ENCODE data around the gene CYP4F12.
A peak's percentile ranks its signal among the peaks of the same experiment; 100 is the strongest.

Gene CYP4F12, protein sequence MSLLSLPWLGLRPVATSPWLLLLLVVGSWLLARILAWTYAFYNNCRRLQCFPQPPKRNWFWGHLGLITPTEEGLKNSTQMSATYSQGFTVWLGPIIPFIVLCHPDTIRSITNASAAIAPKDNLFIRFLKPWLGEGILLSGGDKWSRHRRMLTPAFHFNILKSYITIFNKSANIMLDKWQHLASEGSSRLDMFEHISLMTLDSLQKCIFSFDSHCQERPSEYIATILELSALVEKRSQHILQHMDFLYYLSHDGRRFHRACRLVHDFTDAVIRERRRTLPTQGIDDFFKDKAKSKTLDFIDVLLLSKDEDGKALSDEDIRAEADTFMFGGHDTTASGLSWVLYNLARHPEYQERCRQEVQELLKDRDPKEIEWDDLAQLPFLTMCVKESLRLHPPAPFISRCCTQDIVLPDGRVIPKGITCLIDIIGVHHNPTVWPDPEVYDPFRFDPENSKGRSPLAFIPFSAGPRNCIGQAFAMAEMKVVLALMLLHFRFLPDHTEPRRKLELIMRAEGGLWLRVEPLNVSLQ

DNA sequence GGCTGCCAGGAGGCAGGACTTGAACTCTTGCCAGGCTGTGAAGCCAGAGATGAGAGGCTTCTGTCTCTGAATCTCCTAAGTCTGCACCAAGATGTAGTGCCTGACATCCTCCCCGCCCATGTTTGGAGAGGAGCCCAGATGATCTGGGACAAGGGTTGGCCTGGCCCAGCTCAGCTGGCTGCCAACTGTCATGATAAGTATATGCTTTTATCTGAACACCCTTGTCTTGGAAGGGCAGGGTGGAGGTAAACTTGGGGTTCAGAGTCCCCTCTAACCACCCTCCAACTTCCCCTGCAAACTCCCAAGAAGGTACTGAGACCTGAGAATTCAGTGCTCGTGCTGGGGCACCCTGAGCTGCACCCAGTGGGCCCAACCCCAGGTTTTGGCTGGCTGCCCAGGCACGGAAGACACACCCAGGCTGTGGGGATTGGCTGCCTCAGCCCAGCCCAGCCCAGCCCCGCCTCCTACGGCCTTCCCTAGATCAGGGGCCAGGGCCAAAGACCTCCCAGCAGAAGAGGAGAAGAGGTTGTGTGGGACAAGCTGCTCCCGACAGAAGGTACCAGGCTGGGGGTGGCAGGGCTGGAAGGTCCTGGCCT is at the start of gene CYP4F12:
Gene CYP4F12 (plus strand): TSS at position 508 of the 596 bp plus-strand sequence. CDS start 443 bp downstream, outside the sequence.
- peak; percentile 9 for DNase-seq (ENCODE audit: low read depth)

DNA sequence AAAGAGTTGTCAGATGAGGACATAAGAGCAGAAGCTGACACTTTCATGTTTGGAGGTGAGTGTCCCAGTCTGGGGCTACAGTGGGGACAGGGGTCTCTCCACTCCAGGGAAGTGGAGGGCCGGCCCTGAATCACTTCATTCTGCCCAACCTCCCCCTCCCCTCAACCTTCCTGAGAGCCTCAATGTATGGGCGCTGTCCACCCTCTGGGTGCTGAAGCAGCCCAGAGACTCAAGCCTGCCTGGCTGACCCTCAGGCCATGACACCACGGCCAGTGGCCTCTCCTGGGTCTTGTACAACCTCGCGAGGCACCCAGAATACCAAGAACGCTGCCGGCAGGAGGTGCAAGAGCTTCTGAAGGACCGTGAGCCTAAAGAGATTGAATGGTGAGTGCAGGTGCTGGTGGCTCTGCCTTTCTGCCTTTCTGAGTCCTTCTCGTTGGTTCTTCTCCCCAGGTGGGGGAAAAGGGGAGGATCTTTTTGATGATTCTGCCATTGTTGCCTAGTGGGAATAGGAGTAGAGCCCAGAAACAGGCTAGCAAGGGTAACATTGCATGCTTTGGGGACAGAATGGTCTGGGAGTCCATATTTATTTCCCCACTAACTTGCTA is 49.1 kb upstream of the CYP4F12 start:
- DNase-seq (ENCODE audit: low read depth): no peak

DNA sequence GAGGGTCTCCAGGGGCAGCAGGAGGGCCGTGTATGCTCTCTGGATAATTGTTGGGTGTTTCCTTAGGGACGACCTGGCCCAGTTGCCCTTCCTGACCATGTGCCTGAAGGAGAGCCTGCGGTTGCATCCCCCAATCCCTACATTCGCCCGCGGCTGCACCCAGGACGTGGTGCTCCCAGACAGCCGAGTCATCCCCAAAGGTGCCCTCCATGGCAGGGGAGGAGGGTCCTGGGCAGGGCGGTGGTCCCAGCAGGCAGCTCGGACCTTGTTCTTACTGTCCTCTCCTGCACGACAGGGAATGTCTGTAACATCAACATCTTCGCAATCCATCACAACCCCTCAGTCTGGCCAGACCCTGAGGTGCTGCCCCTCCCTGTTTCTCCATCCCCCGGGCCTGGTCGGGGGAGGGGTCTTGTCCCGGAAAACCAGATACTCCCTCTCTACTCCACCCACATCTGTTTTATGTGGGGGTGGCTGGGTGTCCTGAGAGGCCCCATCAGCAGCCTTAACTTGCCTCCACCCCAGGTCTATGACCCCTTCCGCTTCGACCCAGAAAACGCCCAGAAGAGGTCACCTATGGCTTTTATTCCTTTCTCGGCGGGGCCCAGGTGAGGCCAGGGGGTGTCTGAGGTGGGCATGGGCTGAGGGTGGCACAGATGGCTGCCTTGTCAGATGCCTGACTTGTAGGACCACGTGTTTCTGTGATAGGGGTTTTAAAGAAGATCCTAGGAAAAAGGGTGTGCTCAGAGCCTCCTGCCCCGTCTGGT is 44.5 kb upstream of the CYP4F12 start:
- no peak for DNase-seq (ENCODE audit: low read depth)

DNA sequence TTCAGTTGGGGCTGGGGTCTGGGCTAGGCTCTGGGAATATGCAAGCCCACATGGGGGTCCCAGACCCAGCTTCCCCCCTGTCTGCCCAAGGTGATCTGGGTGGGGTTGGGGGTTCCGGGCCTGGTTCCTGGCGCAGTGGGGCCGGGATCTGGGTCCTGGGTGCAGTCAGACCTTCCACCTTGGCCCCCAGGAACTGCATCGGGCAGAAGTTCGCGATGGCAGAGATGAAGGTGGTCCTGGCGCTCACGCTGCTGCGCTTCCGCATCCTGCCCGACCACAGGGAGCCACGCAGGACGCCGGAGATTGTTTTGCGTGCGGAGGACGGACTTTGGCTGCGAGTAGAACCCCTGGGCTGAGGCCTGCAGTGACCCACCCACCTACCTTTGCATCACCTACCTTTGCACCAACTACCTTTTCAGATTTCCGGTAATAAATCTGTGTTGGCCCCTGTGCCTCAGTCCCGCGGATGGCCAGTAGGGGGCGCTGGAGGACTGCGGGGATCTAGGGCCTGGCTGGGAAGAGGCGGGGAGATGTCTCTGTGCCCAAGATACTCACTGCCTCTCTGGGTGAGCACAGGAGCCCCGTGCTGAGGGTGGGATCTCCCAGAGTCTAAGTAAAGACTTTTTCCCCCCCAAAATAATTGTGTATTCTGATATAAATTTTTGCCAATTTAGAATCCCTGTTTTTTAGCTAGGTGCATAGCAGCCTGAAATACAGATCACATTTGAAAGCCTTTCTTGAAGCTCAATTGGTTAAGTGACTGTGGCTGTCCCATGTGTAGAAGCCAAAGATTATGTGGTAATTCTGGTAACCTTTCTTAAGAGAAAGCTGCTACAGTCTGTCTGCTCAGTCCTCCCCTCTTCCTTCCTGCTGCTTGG is 43.6 kb upstream of the CYP4F12 start:
- peak; percentile 50 for DNase-seq (ENCODE audit: low read depth)

DNA sequence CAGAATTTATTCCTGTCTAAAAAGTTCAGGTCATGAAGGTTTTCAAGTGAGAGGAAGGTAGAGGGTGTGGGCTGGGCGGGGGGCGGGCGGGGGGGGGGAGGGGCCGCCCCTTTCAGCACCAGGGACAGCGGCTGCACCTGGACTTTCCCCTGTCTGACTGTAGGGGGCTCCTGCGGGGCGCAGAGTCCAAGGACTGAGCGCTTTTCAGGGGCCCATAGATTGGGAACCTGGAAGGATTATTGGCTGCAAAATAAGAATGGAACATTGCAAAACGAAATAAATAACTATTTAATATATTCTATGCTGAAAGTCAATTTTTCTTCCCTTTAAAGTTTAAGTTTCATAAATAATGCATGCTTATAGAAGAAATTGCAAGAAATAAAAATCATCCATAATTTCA is 41.1 kb upstream of the CYP4F12 start:
- no peak for DNase-seq (ENCODE audit: low read depth)

DNA sequence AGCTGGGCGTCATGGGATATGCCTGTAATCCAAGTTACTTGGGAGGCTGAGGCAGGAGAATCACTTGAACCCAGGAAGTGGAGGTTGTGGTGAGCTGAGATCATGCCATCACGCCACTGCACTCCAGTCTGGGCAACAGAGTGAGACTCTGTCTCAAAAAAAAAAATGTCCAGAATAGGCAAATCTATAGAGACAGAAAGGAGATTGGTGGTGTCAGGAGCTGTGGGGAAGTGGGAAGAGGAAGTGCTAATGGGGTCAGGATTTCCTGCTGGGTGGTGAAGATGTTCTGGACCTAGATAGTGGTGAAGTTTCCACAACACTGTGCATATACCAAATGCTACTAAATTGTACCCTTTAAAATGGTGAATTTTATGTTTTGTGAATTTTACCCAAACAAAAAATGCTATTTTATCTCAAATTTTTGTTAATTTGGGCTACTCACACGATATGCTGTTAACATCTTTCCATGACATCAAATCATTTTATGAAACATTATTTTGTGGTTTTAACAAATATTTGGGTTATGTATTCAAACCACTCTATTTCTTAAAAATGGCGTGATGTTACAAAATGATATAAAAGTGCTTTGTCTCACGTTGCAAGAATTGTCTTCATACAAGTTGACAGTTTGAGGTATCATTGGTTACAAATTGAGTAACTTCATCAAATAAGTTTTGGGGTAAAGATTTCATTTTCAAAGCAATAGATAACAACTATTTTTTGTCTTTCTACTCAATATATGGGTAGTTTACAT is 39.6 kb upstream of the CYP4F12 start:
- DNase-seq (ENCODE audit: low read depth): no peak

DNA sequence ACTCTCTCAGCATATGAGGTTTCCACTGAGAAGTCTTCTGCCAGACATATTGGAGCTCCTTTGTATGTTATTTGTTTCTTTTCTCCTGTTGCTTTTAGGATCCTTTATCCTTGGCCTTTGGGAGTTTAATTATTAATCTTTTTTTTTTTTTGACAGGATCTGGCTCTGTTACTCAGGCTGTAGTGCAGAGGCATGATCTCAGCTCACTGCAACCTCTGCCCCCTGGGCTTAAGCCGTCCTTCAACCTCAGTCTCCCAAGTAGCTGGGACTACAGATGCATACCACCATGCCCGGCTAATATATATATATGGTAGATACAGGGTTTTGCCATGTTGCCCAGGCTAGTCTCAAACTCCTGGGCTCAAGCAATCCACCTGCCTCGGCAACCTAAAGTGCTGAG is 38.8 kb upstream of the CYP4F12 start:
- DNase-seq (ENCODE audit: low read depth): no peak

DNA sequence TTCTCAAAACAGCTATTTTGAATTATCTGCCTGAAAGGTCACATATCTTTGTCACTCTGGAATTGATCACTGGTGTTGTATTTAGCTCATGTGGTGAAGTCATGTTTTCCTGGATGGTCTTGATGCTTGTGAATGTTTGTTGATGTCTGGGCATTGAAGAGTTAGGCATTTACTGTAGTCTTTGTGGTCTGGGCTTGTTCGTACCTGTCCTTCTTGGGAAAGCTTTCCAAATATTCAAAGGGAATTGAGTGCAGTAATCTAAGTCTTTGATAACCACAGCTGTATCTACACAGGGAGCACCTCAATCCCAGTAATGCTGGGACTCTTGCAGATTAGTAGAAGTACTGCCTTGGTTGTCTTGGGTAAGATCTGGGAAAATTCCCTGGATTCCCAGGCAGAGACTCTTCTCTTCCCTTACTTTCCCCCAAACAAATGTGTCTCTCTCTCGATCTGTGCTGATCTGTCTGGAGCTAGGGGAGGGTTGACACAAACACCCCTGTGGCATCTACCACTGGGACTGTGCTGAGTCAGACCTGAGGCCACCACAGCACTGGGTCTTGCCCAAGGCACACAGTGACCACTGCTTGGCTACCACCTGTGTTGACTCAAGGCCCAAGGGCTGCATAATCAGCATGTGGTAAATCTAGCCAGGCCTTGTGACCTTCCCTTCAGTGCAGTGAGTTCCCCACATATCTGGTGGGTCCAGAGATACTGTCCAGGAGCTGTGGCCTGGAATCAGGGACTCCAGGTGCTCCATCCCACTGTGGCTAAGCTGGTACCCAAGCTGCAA is 37.7 kb upstream of the CYP4F12 start:
- no peak for DNase-seq (ENCODE audit: low read depth)

DNA sequence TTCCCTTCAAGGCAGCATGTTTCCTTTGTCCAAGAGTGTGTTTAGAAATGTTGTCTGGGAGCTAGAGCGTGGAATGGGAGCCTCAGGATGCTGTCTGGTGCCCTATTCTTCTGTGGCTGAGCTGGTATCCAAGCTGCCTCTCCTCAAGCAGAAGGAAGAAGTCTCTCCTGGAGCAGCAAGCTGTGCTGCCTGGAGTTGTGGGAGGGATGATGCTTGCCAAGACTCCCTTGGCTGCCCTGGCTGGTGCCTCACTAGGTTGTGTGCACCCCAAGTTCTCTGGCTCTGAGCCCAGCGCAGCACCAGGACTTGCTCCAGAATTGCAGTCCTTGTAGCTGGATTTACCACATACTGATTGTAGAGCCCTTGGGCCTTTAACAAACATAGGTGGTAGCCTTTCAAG is 36.9 kb upstream of the CYP4F12 start:
- DNase-seq (ENCODE audit: low read depth): no peak

DNA sequence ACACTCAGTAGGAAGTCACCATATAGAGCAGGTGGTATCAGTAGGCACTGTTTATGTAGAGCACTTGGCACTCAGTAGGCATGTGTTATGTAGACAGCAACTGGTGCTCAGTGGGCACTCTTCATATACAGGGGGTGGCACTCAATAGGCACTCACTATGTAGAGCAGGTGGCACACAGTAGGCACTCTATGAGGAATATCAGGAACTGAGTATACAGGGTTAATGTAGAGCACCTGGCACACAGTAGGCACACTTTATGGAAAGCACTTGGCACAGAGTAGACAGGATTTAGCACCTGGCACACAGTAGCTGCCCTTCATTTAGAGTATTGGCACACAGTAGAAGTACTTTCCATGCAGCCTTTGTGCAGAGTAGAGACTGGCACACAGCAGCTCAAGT is 33.3 kb upstream of the CYP4F12 start:
- no peak for DNase-seq (ENCODE audit: low read depth)

DNA sequence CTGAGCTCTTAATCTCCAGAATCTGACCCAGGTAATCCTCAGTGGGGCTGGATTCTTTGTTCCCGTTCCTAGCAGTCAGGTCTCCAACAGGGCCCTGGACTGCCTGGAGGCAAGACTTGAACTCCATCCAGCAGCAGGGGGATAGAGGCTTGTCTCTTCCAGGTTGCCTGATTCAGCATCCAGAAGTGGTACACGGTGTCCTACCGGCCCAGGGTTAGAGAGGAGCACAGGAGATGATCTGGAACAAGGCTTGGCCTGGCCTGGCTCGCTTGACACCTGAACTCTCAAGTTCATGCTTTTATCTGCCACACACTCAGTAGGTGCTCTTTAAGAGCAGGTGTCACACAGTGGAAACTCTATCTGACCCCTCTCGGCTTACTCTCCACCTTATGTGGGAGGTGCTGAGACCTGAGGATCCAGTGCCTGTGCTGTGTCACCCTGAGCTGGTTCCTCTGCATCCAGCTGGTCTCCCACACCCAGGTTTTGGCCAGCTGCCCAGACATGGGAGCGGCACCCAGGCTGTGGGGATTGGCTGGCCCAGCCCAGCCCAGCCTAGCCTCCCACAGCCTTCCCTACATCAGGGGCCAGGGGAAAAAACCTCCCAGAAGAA is 32.5 kb upstream of the CYP4F12 start, which contains the start of gene CYP4F3:
Gene CYP4F3 (plus strand): TSS at position 604 of the 610 bp plus-strand sequence. CDS start 519 bp downstream, outside the sequence.
- peak; percentile 12 for DNase-seq (ENCODE audit: low read depth)

DNA sequence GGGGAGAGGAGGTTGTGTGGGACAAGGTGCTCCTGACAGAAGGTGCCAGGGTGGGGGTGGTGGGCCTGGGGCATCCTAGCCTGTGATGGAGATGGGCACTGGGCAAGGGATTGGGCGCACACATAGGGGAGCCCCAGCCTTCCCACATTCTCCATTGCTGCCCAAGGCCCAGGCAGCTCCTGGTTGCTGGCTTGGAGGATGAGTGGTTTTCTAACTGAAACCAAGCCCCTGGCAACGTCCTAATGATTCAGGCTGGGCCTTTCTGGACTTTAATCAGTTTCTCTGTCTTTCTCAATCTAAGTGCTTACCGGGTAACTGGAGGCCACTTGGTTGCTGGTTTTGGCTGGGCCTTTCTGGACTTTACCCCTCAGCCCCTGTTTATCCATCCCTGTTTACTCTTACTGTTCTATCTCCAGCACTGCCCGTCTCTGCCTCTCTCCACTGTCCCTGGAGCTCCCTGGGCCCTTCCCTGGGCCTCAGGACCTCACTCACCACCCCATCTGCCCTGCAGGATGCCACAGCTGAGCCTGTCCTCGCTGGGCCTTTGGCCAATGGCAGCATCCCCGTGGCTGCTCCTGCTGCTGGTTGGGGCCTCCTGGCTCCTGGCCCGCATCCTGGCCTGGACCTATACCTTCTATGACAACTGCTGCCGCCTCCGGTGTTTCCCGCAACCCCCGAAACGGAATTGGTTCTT is 31.8 kb upstream of the CYP4F12 start:
- no peak for DNase-seq (ENCODE audit: low read depth)

DNA sequence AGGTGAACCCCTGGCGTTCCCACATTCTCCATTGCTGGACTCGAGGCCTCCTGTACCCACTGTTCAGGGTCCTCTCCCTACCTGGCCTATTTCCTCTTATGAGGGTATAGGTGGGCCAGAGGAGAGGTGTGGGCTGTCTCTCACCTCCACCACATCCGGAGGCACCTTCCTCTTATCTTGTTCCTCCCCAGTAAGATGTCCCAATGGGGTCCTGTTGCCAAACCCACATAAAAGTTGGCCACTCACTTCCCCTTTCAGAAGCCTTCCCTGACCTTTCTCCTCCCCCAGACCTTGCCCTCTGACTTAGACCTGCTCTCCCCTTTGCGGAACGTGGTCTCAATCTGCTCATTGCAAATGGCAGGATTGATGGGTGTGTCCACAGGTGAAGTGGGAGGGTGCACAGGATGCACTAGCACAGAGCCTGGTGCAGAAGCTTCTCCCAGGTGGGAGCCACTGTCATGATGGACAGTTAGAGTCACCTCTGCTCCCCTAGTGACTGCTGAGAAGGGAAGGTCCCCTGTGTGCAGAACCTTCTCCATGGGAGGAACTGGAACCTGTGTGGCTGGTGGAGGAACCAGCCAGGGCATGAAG is 30.9 kb upstream of the CYP4F12 start:
- DNase-seq (ENCODE audit: low read depth): no peak

DNA sequence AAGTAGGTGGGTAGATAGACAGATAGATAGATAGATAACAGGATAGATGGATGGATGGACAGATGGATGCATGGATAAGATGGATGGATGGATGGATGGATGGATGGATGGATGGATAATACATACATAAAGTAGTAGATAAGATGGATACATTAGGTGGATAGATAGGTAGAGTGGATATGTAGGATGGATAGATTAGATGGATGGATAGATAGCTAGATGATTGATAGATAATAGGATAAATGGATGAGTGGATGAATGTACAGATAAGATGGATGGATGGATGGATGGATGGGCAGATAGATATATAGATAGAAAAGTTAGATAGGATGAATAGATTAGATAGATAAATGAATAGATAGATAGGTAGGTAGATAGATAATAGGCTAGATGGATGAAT is 30.1 kb upstream of the CYP4F12 start:
- no peak for DNase-seq (ENCODE audit: low read depth)

DNA sequence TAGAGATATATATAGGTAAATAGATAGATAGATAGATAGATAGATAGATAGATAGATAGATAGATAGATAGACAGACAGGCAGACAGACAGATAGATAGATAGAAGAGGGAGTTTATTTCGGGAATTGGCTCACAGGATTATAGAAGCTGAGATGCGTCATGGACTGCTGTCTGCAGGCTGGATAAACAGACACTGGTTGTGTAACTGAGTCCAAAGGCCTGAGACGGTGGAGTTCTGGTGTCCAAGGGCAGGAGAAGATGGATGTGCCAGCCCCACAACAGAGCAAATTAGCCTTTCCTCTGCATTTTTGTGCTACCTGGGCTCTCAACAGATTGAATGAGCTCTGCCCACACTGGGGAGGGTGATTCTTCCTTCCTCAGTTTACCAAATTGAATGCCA is 29.5 kb upstream of the CYP4F12 start:
- DNase-seq (ENCODE audit: low read depth): no peak

DNA sequence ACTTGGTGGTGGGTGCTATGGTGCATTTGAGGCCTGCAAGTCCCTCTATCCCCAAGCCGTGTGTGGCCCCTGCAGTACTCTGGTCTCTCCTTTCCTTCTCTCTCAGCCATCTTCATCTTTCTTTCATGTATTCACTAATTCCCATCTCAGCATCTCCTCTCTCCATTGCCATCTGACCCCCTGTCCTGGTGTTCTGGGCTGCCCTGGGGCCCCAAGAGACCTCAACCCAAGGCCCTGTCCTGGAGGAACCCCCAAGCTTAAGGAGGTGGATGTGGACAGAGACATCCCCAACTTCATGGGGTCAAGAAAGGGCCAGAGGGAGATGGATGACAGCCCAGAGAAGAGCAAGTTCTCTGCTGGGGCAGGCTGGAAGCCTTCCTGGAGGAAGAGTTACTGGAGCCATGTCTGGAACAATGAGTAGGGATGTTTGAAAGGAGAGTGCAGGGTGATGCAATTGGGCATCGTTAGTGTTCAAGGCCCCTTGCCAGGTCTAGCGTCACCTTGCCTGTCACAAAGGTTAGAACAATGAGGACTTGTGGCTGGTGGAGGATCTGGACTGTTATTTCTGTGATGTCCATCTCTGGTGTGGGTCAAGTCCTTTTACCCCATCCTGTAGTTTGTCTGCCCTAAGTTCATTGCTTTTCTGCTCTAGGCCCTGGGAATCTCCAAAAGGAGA is 28.7 kb upstream of the CYP4F12 start:
- no peak for DNase-seq (ENCODE audit: low read depth)

DNA sequence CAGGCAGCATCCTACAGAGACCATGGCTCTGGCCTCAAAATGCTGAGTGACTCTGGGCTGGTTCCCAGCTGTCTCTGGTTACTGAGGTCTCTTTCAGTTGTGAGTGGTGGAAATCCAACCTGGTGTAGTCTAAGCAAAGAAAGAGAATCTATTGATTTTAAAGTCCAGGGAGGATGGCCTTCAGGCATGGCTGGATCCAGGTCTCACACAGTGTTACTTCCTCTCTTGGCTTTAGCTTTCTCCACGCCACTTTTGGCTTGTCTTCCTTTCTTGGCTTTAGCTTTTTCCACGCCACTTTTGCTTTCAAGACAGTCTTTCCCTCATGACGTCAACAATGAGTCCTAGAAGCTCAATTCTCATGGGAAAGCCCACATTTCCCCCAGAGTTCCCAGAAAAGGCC is 28.1 kb upstream of the CYP4F12 start:
- DNase-seq (ENCODE audit: low read depth): no peak

DNA sequence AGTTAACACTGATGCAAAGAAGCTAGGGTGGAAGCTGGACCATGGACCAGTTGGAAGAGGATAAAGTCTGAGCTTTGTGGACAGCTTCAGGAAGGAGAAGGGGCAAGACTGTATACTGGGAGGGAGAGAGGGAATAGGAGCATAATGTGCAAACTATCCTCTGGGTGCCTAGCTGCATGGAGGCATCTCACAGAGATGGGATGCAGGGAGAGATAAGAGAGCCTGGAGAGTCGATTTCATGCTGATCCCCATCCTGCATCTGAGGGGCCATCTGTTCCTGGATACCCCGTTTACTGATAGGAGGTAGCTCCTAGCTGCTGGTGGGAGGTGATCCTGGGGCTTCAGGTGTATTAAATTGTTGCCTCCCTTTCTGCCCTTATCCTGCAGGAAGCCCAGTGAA is 23.4 kb upstream of the CYP4F12 start:
- DNase-seq (ENCODE audit: low read depth): no peak

All from iris pigment epithelial cell (primary cell).